Activated CD4-positive, alpha-beta memory T cell treated with anti-CD3 and anti-CD28 coated beads for 36 hours (primary cell): ENCODE data around the gene MYO3B. TPM values are rescaled to one million over a fixed set of nuclear protein-coding genes. Genes with fewer than 3 reads are reported as not detected.

Experiments
- CTCF ChIA-PET: fragments of 350-600 bp; sonication (Branson Sonifier 250); formaldehyde crosslinking; loops from one replicate; lab custom pipeline; 2021; ENCODE audit warnings: antibody characterized with exemption, inconsistent platforms; lab: Charles Lee
- POLR2A ChIA-PET: fragments of 350-600 bp; sonication (Branson Sonifier 250); formaldehyde crosslinking; loops from one replicate; lab custom pipeline; 2021; ENCODE audit warnings: antibody characterized with exemption; lab: Charles Lee
- DNase-seq: peaks from one replicate; pipeline ENCODE4 v3.0.0-alpha.2; 2020
- H3K27ac Mint-ChIP-seq: one replicate; pipeline ENCODE4 v1.8.0; 2021; ENCODE audit warnings: mixed read lengths
- H3K27me3 Mint-ChIP-seq: one replicate; pipeline ENCODE4 v1.8.0; 2021; ENCODE audit warnings: mixed read lengths
- H3K36me3 Mint-ChIP-seq: one replicate; pipeline ENCODE4 v1.8.0; 2021; ENCODE audit warnings: mixed read lengths
- H3K4me1 Mint-ChIP-seq: one replicate; pipeline ENCODE4 v1.8.0; 2021; ENCODE audit warnings: low read depth, mixed read lengths
- H3K4me3 Mint-ChIP-seq: one replicate; pipeline ENCODE4 v1.8.0; 2021; ENCODE audit warnings: mild to moderate bottlenecking, mixed read lengths
- H3K9me3 Mint-ChIP-seq: one replicate; pipeline ENCODE4 v1.8.0; 2021; ENCODE audit warnings: mixed read lengths
- intact Hi-C: fragments of 100-400 bp; cut with micrococcal nuclease; formaldehyde crosslinking; loops from one replicate; pipeline ENCODE4 v1.15.1; 2023
- total RNA-seq, 2 experiments: library from RNA; stranded (reverse); gene quantifications; one replicate each; pipeline ENCODE4 v1.2.3, GENCODE V29; 2021

The MYO3B gene
- total RNA-seq, 2 experiments from 2014 or later = 0.48 TPM

GRCh38 chr2:170495896-170496295, 317.9 kb downstream of the MYO3B start:
- H3K27me3 Mint-ChIP-seq = peaks cover 11% of the 10 kb centered on the region
- ChIA-PET POLR2A (no interaction called here), CTCF (interaction anchor here (1.0 kb wide), 1 partner anchor 87 kb away, joined by 3 read pairs; no protein-coding TSS in a partner anchor)

GRCh38 chr2:170498619-170499018, 320.7 kb downstream of the MYO3B start:
- POLR2A ChIA-PET = no interaction called here
- Mint-ChIP-seq H3K4me3 (no peak overlapping the region), H3K27me3 (peaks cover 11% of the 10 kb centered on the region), H3K9me3 (no peaks in the 10 kb centered on the region), H3K4me1 (no peaks in the 10 kb centered on the region), H3K27ac (no peak overlapping the region), H3K36me3 (no peaks in the 10 kb centered on the region)
- DNase-seq = no peak
- CTCF ChIA-PET = no interaction called here
- intact Hi-C loops = no loop called here

More at GRCh38 chr2:170495896-170496295, 317.9 kb downstream of the MYO3B start:
- no peak overlapping the region for H3K4me3 Mint-ChIP-seq
- no peaks in the 10 kb centered on the region for H3K36me3 Mint-ChIP-seq
- intact Hi-C loops = no loop called here
- no peak overlapping the region for H3K27ac Mint-ChIP-seq
- DNase-seq = no peak
- H3K9me3 Mint-ChIP-seq = no peaks in the 10 kb centered on the region
- no peaks in the 10 kb centered on the region for H3K4me1 Mint-ChIP-seq

GRCh38 chr2:170500104-170500503, 322.2 kb downstream of the MYO3B start:
- ChIA-PET POLR2A (no interaction called here), CTCF (no interaction called here)
- no peak for DNase-seq
- Mint-ChIP-seq H3K4me1 (no peaks in the 10 kb centered on the region), H3K36me3 (no peaks in the 10 kb centered on the region), H3K27ac (no peak overlapping the region), H3K9me3 (no peaks in the 10 kb centered on the region), H3K4me3 (no peak overlapping the region), H3K27me3 (peaks cover 4% of the 10 kb centered on the region)
- intact Hi-C loops = no loop called here

DNA sequence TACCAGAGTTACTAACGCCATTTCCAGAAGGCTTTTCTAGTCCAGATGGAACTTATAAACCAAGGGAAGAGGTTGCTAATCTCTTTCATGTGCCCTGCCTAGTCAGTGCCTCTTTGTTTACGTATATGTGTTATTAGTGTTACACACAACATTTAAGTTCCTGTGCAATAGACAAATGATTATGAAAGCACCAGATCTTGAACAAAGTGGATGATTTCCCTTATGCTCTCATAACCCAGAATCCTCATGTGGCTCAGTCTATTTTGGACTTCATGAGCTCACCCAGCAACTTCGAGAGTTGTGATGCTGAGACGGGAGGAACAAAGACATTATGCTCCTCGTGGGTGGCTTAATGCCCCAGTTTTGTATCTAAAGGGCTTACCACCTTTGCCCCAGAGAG, 322.8 kb downstream of the MYO3B start:
- no peaks in the 10 kb centered on the region for H3K9me3 Mint-ChIP-seq
- intact Hi-C loops = no loop called here
- H3K27ac Mint-ChIP-seq = no peak overlapping the region
- H3K36me3 Mint-ChIP-seq = no peaks in the 10 kb centered on the region
- no peak for DNase-seq
- H3K4me3 Mint-ChIP-seq = no peak overlapping the region
- POLR2A ChIA-PET = no interaction called here
- H3K4me1 Mint-ChIP-seq = peaks cover under 1% of the 10 kb centered on the region
- CTCF ChIA-PET = interaction anchor here (1.1 kb wide), 1 partner anchor 10 kb away, joined by 3 read pairs; no protein-coding TSS in a partner anchor
- peaks cover 4% of the 10 kb centered on the region for H3K27me3 Mint-ChIP-seq

GRCh38 chr2:170501421-170502043, 323.6 kb downstream of the MYO3B start:
- POLR2A ChIA-PET = no interaction called here
- intact Hi-C loops = no loop called here

DNA sequence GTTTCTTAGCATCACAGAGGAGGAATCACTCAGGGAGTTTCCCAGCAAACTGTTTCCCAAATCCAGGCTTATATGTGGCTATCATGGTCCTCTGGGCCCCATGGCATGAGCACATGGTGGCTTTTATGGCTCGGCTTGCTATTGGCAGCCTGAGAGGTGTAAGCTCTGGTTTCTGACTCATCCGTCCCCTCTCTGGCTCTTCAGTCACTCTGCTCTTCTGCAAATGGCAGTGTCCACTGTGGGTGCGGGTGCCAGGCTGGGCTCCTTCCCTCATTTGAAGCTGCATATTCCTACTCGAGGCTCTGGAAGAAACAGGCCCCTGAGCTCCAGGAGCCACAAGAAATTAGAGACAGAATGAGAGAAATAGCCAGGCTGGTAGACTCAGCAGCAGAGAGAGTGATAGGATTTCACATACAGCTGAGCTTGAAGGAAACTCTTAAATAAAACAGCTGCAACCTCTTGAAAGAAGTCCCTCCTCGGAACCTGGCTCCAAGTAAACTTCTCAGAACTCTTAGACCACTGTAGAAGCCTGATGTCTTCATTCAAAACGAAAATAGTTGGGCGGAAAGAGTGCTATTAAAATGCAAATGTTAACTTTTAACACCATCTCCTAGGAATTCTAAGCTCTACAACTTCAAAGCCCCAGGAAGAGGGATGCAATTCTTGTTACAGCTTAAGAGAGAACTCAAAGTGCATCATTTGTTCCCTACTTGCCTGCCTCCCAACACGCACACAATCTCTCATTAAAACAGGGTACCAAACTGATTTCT, 324.6 kb downstream of the MYO3B start:
- H3K4me1 Mint-ChIP-seq = peaks cover 11% of the 10 kb centered on the region
- H3K36me3 Mint-ChIP-seq = no peaks in the 10 kb centered on the region
- ChIA-PET CTCF (no interaction called here), POLR2A (interaction anchor here (0.6 kb wide), 1 partner anchor 775 kb away, joined by 4 read pairs; no protein-coding TSS in a partner anchor)
- no peak for DNase-seq
- H3K4me3 Mint-ChIP-seq = no peak overlapping the region
- intact Hi-C loops = no loop called here
- H3K27ac Mint-ChIP-seq = no peak overlapping the region
- H3K9me3 Mint-ChIP-seq = no peaks in the 10 kb centered on the region
- H3K27me3 Mint-ChIP-seq = peaks cover 4% of the 10 kb centered on the region

More at GRCh38 chr2:170501421-170502043, 323.6 kb downstream of the MYO3B start:
- no peak for DNase-seq
- Mint-ChIP-seq H3K27me3 (peaks cover 4% of the 10 kb centered on the region), H3K36me3 (no peaks in the 10 kb centered on the region), H3K27ac (no peak overlapping the region), H3K4me3 (no peak overlapping the region), H3K4me1 (peaks cover 3% of the 10 kb centered on the region), H3K9me3 (no peaks in the 10 kb centered on the region)
- CTCF ChIA-PET = interaction anchor here (1.1 kb wide), 1 partner anchor 10 kb away, joined by 3 read pairs; no protein-coding TSS in a partner anchor

DNA sequence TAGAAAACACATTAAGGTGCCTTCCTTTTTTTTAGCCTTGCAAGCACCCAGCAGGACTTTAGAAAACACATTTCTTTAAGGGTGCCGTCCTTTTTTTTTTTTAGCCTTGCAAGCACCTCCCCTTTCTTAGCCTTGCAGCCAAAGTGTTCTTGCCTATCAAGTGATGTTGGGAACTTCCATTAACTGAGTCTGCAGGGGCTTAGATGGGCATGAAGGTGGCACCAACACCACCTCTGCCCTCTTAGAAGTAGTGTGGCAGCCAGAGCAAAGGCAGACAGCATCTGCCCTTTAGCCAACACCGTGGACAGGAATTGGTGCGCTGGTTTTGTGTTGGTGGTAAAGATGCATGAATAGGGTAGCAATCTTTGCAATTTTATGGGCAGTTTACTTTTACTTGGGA, 325.6 kb downstream of the MYO3B start:
- intact Hi-C loops = no loop called here
- no peak overlapping the region for H3K4me3 Mint-ChIP-seq

GRCh38 chr2:170503971-170504809, 326.2 kb downstream of the MYO3B start:
- H3K36me3 Mint-ChIP-seq = no peaks in the 10 kb centered on the region
- no peaks in the 10 kb centered on the region for H3K27me3 Mint-ChIP-seq
- intact Hi-C loops = no loop called here
- no peaks in the 10 kb centered on the region for H3K9me3 Mint-ChIP-seq
- ChIA-PET CTCF (no interaction called here), POLR2A (no interaction called here)
- no peak overlapping the region for H3K4me3 Mint-ChIP-seq
- H3K27ac Mint-ChIP-seq = no peak overlapping the region
- H3K4me1 Mint-ChIP-seq = peaks cover 14% of the 10 kb centered on the region
- no peak for DNase-seq

More for the DNA sequence above, 325.6 kb downstream of the MYO3B start:
- CTCF ChIA-PET = no interaction called here
- peaks cover 2% of the 10 kb centered on the region for H3K27me3 Mint-ChIP-seq
- POLR2A ChIA-PET = no interaction called here
- H3K4me1 Mint-ChIP-seq = peaks cover 14% of the 10 kb centered on the region
- no peak overlapping the region for H3K27ac Mint-ChIP-seq
- no peaks in the 10 kb centered on the region for H3K9me3 Mint-ChIP-seq
- no peaks in the 10 kb centered on the region for H3K36me3 Mint-ChIP-seq
- DNase-seq = no peak

DNA sequence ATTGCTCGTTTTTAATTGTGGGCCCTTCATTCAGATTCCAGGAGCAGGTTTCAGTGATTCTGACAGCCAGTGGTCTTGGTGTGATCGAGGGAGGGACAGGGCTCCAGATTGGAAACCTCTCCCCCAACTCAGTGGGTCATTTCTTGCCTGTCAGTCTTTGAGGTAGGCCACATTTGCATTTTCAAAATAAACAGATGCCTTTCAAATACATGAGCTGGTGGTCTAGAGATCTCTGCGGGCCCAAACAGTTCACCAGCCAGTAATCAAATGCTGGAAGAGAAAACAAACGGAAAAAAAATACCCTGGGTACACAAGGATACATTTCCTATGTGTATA, 326.8 kb downstream of the MYO3B start:
- Mint-ChIP-seq H3K27me3 (no peaks in the 10 kb centered on the region), H3K36me3 (no peaks in the 10 kb centered on the region), H3K9me3 (no peaks in the 10 kb centered on the region), H3K4me1 (peaks cover 14% of the 10 kb centered on the region), H3K4me3 (no peak overlapping the region), H3K27ac (no peak overlapping the region)
- no peak for DNase-seq
- ChIA-PET CTCF (no interaction called here), POLR2A (no interaction called here)
- intact Hi-C loops = no loop called here

- H3K27ac Mint-ChIP-seq = no peak overlapping the region
Measured at GRCh38 chr2:170505631-170506275, 327.8 kb downstream of the MYO3B start.

GRCh38 chr2:170509452-170510193, 331.7 kb downstream of the MYO3B start:
- intact Hi-C loops = no loop called here
- DNase-seq = peak; percentile 39
- no peaks in the 10 kb centered on the region for H3K27me3 Mint-ChIP-seq
- ChIA-PET CTCF (interaction anchor here (0.9 kb wide), 1 partner anchor 148 kb away, joined by 3 read pairs; no protein-coding TSS in a partner anchor), POLR2A (no interaction called here)
- H3K4me3 Mint-ChIP-seq = no peak overlapping the region
- H3K9me3 Mint-ChIP-seq = no peaks in the 10 kb centered on the region
- H3K4me1 Mint-ChIP-seq = peaks cover 14% of the 10 kb centered on the region
- no peaks in the 10 kb centered on the region for H3K36me3 Mint-ChIP-seq
- H3K27ac Mint-ChIP-seq = no peak overlapping the region

More at GRCh38 chr2:170505631-170506275, 327.8 kb downstream of the MYO3B start:
- intact Hi-C loops = no loop called here
- Mint-ChIP-seq H3K36me3 (no peaks in the 10 kb centered on the region), H3K4me3 (no peak overlapping the region), H3K27me3 (no peaks in the 10 kb centered on the region), H3K4me1 (peaks cover 14% of the 10 kb centered on the region), H3K9me3 (no peaks in the 10 kb centered on the region)
- CTCF ChIA-PET = no interaction called here
- POLR2A ChIA-PET = no interaction called here
- DNase-seq = no peak
